Measurements from ENCODE around the gene OLFM4. TPM values are rescaled to one million over a fixed set of nuclear protein-coding genes. Genes with fewer than 3 reads are reported as not detected.

Gene OLFM4
- total and polyA plus RNA-seq, 2 donors from 2014 or later = 14.6 to 40.9 TPM

DNA sequence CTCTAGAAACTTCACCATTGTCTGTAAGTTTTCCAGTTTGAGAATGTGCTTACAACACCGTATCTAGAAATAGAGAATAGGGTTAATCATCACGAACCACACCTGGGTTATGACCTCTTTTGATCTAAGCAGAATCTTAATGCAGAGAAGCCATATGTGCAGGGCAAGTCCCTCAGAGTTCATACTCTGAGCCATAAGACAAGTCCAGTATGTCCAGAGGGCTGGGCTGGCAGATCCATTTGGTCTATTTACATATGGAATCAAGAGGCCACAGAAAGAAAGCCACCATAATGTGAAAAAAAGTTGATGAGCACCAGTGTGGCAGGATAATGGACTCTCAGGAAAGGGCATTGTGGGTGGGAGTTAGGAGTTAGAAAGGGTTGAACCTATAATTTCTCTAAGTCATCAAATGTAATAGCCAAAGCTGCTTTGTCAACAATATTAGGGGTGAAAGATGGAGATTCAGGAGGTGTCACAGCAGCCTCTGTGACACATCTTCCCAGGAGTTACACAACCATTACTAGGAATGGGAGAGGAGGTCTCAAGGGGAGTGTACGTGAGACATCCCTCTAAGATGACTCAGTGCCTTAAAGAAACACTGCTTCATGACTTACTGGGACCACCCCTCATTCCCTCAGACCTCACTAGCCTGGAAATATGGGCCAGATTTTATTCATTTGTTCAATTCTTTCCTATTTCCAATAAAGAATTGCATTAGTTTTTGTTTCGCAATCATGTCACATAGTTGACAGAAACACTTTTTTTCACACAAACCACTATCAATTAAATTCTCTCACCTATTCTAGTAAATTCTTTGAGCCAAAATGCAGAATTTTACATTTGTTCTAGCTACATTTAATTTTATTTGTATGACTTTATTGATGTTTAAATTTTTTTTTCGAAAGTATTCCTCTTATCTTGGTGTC is 30.4 kb upstream of the OLFM4 start:
- no peak for FAIRE-seq

GRCh38 chr13:52999093-52999696 is 29.4 kb upstream of the OLFM4 start:
- Histone ChIP-seq H3K27me3 (ENCODE audit: control insufficient read depth, insufficient read depth, low read length) (no peaks in the 10 kb centered on the region), H3K9me3 (ENCODE audit: control insufficient read depth in 2 of 3, insufficient read depth in 1 of 3, low read length in 3 of 3) (no peaks in the 10 kb centered on the region), H3K9ac (ENCODE audit: low read length in 3 of 3) (no peak overlapping the region), H3K4me3 (ENCODE audit: low read length in 3 of 3) (no peak overlapping the region), H3K36me3 (ENCODE audit: control insufficient read depth in 2 of 3, insufficient read depth in 3 of 3, low read length in 3 of 3) (no peaks in the 10 kb centered on the region), H3K4me1 (ENCODE audit: control insufficient read depth in 2 of 3, insufficient read depth in 2 of 3, low read depth in 1 of 3, low read length in 3 of 3) (no peaks in the 10 kb centered on the region), H3K27ac (ENCODE audit: low read depth in 2 of 2, low read length in 2 of 2) (no peak overlapping the region)
- no peak for FAIRE-seq
- intact Hi-C loops (cut with DNase I) = no loop called here
- TF ChIP-seq CTCF (IDR thresholded peaks at IDR 0.05; ENCODE audit: borderline replicate concordance, extremely low read depth, insufficient read depth) = no peak
- no peak for DNase-seq

More for the DNA sequence above, 30.4 kb upstream of the OLFM4 start:
- no peak overlapping the region for H3K4me3 ChIP-seq (ENCODE audit: low read length in 3 of 3)
- H3K9me3 ChIP-seq (ENCODE audit: control insufficient read depth in 2 of 3, insufficient read depth in 1 of 3, low read length in 3 of 3) = no peaks in the 10 kb centered on the region
- H3K27ac ChIP-seq (ENCODE audit: low read depth in 2 of 2, low read length in 2 of 2) = no peak overlapping the region
- no peak for DNase-seq
- no peak for TF ChIP-seq CTCF (IDR thresholded peaks at IDR 0.05; ENCODE audit: borderline replicate concordance, extremely low read depth, insufficient read depth)
- no peaks in the 10 kb centered on the region for H3K36me3 ChIP-seq (ENCODE audit: control insufficient read depth in 2 of 3, insufficient read depth in 3 of 3, low read length in 3 of 3)
- H3K4me1 ChIP-seq (ENCODE audit: control insufficient read depth in 2 of 3, insufficient read depth in 2 of 3, low read depth in 1 of 3, low read length in 3 of 3) = no peaks in the 10 kb centered on the region
- no peak overlapping the region for H3K9ac ChIP-seq (ENCODE audit: low read length in 3 of 3)
- H3K27me3 ChIP-seq (ENCODE audit: control insufficient read depth, insufficient read depth, low read length) = no peaks in the 10 kb centered on the region
- intact Hi-C loops (cut with DNase I) = no loop called here

DNA sequence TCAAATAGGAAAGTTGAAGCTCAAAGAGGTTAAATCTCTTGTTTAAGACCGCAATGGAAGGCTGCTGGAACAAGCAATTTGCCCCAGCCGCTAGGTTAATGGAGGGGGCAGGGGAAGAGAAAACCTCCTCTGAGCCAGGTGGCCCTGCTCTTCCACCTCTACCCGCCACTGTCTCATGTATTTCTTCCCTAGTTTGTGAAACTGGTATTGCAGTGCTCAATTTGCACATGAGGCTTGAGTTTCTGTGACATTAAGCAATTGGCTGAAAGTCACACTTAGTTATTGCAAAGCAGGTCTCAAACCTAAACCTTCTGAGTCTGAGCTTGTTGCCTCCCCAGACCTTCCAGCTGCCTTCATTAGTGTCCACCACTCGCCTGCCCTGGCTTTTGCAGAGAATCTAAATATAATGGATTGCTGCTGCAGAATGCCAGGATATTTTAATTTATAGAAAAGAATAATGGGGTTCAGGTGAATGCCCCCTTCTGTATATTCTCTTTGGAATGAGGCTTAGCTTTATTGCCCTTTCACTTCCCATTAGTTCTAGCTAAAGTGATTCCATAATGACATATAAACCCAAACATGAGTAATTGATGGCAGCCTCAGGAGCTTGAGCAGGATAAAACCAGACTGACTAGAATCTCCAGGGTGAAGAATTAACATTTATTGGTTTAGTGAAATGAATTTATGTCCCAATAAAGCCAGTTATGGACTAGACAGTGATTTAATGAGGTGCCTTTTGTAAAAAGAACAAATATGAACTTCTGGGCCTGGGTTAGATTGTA is 27.0 kb upstream of the OLFM4 start:
- TF ChIP-seq CTCF (IDR thresholded peaks at IDR 0.05; ENCODE audit: borderline replicate concordance, extremely low read depth, insufficient read depth) = no peak
- Histone ChIP-seq H3K4me1 (ENCODE audit: control insufficient read depth in 2 of 3, insufficient read depth in 2 of 3, low read depth in 1 of 3, low read length in 3 of 3) (no peaks in the 10 kb centered on the region), H3K4me3 (ENCODE audit: low read length in 3 of 3) (no peak overlapping the region), H3K27ac (ENCODE audit: low read depth in 2 of 2, low read length in 2 of 2) (no peak overlapping the region), H3K9me3 (ENCODE audit: control insufficient read depth in 2 of 3, insufficient read depth in 1 of 3, low read length in 3 of 3) (no peaks in the 10 kb centered on the region), H3K9ac (ENCODE audit: low read length in 3 of 3) (no peak overlapping the region), H3K36me3 (ENCODE audit: control insufficient read depth in 2 of 3, insufficient read depth in 3 of 3, low read length in 3 of 3) (no peaks in the 10 kb centered on the region), H3K27me3 (ENCODE audit: control insufficient read depth, insufficient read depth, low read length) (no peaks in the 10 kb centered on the region)
- intact Hi-C loops (cut with DNase I) = no loop called here
- FAIRE-seq = no peak
- DNase-seq = no peak
